Neuronal stem cell (in vitro differentiated cells): ENCODE measurements around the gene ZFYVE28.
A peak's percentile ranks its signal among the peaks of the same experiment; 100 is the strongest.

ENCODE experiments used
- DNase-seq: peaks from one replicate; pipeline ENCODE4 v3.0.0-alpha.2; 2013; ENCODE audit warnings: low spot score
- H2AFZ ChIP-seq: one replicate; pipeline ENCODE4 v1.6.1; 2013; ENCODE audit warnings: mild to moderate bottlenecking, low read length, inconsistent platforms
- H2AK5ac ChIP-seq: 2 replicates; pipeline ENCODE4 v1.6.1; 2013; ENCODE audit warnings: low read depth, mild to moderate bottlenecking, inconsistent platforms, low read length, moderate library complexity, mixed read lengths
- H2BK120ac ChIP-seq: 2 replicates; pipeline ENCODE4 v1.6.1; 2013; ENCODE audit warnings: low read depth, mild to moderate bottlenecking, inconsistent platforms, low read length, moderate library complexity, mixed read lengths
- H2BK12ac ChIP-seq: one replicate; pipeline ENCODE4 v1.6.1; 2013; ENCODE audit warnings: low read length, inconsistent platforms
- H2BK15ac ChIP-seq: 2 replicates; pipeline ENCODE4 v1.6.1; 2013; ENCODE audit warnings: mild to moderate bottlenecking, low read length, inconsistent platforms, mixed read lengths
- H2BK5ac ChIP-seq: one replicate; pipeline ENCODE4 v1.6.1; 2013; ENCODE audit warnings: inconsistent platforms, mild to moderate bottlenecking, low read length, moderate library complexity
- H3K14ac ChIP-seq: one replicate; pipeline ENCODE4 v1.6.1; 2013; ENCODE audit warnings: low read length, inconsistent platforms
- H3K18ac ChIP-seq: 2 replicates; pipeline ENCODE4 v1.6.1; 2013; ENCODE audit warnings: low read length, inconsistent platforms
- H3K23ac ChIP-seq: 2 replicates; pipeline ENCODE4 v1.6.1; 2013; ENCODE audit warnings: low read depth, mild to moderate bottlenecking, mixed read lengths, low read length, inconsistent platforms; ENCODE audit not compliant: poor library complexity
- H3K27ac ChIP-seq: replicated peaks from 3 replicates; pipeline ENCODE4 v1.5.1; 2013; ENCODE audit warnings: low read length, inconsistent platforms
- H3K27me3 ChIP-seq, 3 experiments: 2 replicates each; pipeline ENCODE4 v1.6.1; 2013; ENCODE audit warnings: low read length in 3 of 3, mild to moderate bottlenecking in 2 of 3, inconsistent platforms in 1 of 3, low read depth in 1 of 3, mixed read lengths in 1 of 3, moderate library complexity in 1 of 3; ENCODE audit not compliant: control insufficient read depth in 3 of 3, insufficient read depth in 3 of 3
- H3K36me3 ChIP-seq, 2 donors: replicated peaks in 1 of 2; 2 replicates each; pipeline ENCODE4 v1.6.1; 2013; ENCODE audit warnings: low read length in 2 of 2; ENCODE audit not compliant: control insufficient read depth in 2 of 2, insufficient read depth in 2 of 2
- H3K4ac ChIP-seq: 2 replicates; pipeline ENCODE4 v1.6.1; 2013; ENCODE audit warnings: inconsistent platforms, mild to moderate bottlenecking, low read length, moderate library complexity
- H3K4me1 ChIP-seq, 2 donors: 1 replicate in 1 of 2; 2 replicates in 1 of 2; pipeline ENCODE4 v1.6.1; 2013; ENCODE audit warnings: low read length in 2 of 2, low read depth in 1 of 2; ENCODE audit not compliant: control insufficient read depth in 2 of 2, insufficient read depth in 1 of 2
- H3K4me2 ChIP-seq: one replicate; pipeline ENCODE4 v1.6.1; 2013; ENCODE audit warnings: mild to moderate bottlenecking, low read length, inconsistent platforms; ENCODE audit not compliant: insufficient read depth, poor library complexity, severe bottlenecking
- H3K4me3 ChIP-seq, 2 donors: 2 replicates each; pipeline ENCODE4 v1.5.1; 2013; ENCODE audit warnings: low read length in 2 of 2, mild to moderate bottlenecking in 2 of 2, inconsistent platforms in 1 of 2, moderate library complexity in 1 of 2
- H3K79me1 ChIP-seq: one replicate; pipeline ENCODE4 v1.6.1; 2013; ENCODE audit warnings: low read depth, mild to moderate bottlenecking, inconsistent platforms, low read length, moderate library complexity
- H3K9ac ChIP-seq: one replicate; pipeline ENCODE4 v1.6.1; 2013; ENCODE audit warnings: mild to moderate bottlenecking, low read depth, low read length, inconsistent platforms; ENCODE audit not compliant: poor library complexity
- H3K9me3 ChIP-seq, 2 donors: replicated peaks in 1 of 2; 2 replicates each; pipeline versions ENCODE3 to v1.6.1; 2013; ENCODE audit warnings: low read length in 2 of 2, mild to moderate bottlenecking in 2 of 2, inconsistent platforms in 1 of 2, low read depth in 1 of 2, mixed read lengths in 1 of 2, moderate library complexity in 1 of 2; ENCODE audit not compliant: control insufficient read depth in 2 of 2, insufficient read depth in 1 of 2
- H4K8ac ChIP-seq: one replicate; pipeline ENCODE4 v1.6.1; 2013; ENCODE audit warnings: low read depth, mild to moderate bottlenecking, inconsistent platforms, low read length, moderate library complexity
- H4K91ac ChIP-seq: one replicate; pipeline ENCODE4 v1.6.1; 2013; ENCODE audit warnings: low read length, low read depth, mild to moderate bottlenecking, inconsistent platforms; ENCODE audit not compliant: poor library complexity
- WGBS, 2 donors: extraction: QIAGEN DNeasy Blood & Tissue Kit; methylation state at CpG; one replicate each; pipeline ENCODE4 v1.1.7; 2013; ENCODE audit warnings: missing lambda C conversion rate in 2 of 2, mixed read lengths in 1 of 2; ENCODE audit not compliant: insufficient read length in 2 of 2, insufficient replicate concordance in 1 of 2; ENCODE audit errors: extremely low coverage in 2 of 2; 5-methylcytosine and 5-hydroxymethylcytosine counted together

The ZFYVE28 gene

DNA sequence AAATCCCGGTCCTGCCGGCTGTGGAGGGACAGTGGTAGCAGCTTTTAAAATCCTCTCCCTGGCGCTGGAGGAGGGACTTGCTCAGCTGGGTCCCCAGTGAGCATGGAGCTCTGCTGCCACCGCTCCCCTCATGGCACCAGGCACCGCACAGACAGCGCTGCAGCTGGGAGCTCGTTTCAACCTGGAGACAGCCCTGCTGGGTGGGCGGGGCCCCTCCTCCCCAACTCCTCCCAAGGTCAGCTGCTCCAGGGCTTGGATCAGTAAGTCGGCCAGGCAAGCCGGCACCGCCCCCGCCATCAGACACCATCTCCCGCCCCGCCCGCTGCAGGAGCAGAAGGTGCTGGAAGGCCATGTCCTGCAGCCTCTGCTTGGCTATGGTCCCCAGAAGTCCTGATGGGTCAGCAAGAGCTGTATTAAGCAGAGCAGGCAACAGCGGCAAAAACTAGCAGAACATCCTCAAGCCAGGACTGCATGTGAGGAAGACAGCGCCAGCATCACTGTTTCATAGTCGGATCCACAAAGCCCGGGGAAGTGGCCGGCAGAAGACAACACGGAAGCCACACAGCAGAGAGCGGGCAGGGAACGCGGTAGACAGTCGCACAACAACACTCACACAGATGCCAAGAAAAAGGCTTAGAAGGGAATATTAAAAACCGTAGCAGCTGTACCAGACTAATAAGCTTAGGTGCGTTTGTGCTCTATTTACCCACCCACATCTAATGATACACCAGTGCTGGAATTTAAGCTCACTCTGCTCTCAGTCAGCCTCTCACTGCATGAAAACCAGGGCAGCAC is 16.2 kb downstream of the ZFYVE28 start:
- H3K4ac ChIP-seq: no peak overlapping the region
- no peak overlapping the region for H2BK12ac ChIP-seq
- peak overlapping the region; percentile 14 to 59 for H3K4me3 ChIP-seq
- H4K91ac ChIP-seq: no peak overlapping the region
- H3K18ac ChIP-seq: peak overlapping the region; percentile 52
- H3K4me1 ChIP-seq: peaks cover 16 to 18% of the 10 kb centered on the region in 2 donors
- no peak overlapping the region for H2BK15ac ChIP-seq
- no CpG with 5 or more reads among the region's 27 CpGs for WGBS, 2 donors
- no peak overlapping the region for H4K8ac ChIP-seq
- peaks cover 2 to 64% (median 14%) of the 10 kb centered on the region in 3 experiments for H3K27me3 ChIP-seq
- no peak overlapping the region for H3K9ac ChIP-seq
- no peak overlapping the region for H2BK120ac ChIP-seq
- H2AK5ac ChIP-seq: no peak overlapping the region
- H2AFZ ChIP-seq: peak overlapping the region; percentile 86
- H3K9me3 ChIP-seq: peaks cover 0 to 2% of the 10 kb centered on the region in 2 donors
- DNase-seq: peak; percentile 67
- H3K27ac ChIP-seq: no peak overlapping the region
- H2BK5ac ChIP-seq: no peak overlapping the region
- no peak overlapping the region for H3K14ac ChIP-seq
- no peaks in the 10 kb centered on the region for H3K79me1 ChIP-seq
- peak overlapping the region; percentile 43 for H3K4me2 ChIP-seq
- H3K23ac ChIP-seq: no peak overlapping the region
- H3K36me3 ChIP-seq: no peaks in the 10 kb centered on the region

DNA sequence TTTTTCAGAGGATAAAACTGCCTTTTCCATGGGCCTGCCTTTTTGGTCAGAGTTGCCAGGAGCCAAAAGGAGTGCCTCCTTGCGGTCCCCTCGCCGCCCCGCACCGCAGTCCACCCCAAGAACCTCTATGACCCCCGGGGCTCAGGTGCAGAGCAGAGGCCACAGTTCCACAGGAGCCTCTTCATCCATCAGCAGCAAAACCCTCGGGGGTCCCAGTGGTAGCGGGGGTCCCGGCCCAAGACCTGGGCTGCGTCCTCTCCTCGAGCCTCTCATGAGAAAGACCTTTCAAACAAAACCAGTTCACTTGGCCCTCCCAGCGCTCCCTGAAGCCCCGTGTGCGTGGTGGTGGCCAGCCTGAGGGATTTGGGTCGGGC is 16.8 kb downstream of the ZFYVE28 start:
- Histone ChIP-seq H3K27ac (no peak overlapping the region), H2AFZ (peak overlapping the region; percentile 86), H3K9ac (no peak overlapping the region), H3K4me2 (peak overlapping the region; percentile 43), H3K18ac (peak overlapping the region; percentile 52), H3K79me1 (no peaks in the 10 kb centered on the region), H3K4me3 (no peak overlapping the region), H3K23ac (no peak overlapping the region), H4K91ac (no peak overlapping the region), H3K14ac (no peak overlapping the region), H3K4me1 (peaks cover 16 to 18% of the 10 kb centered on the region in 2 donors), H3K9me3 (peaks cover 0 to 2% of the 10 kb centered on the region in 2 donors), H3K36me3 (no peaks in the 10 kb centered on the region), H3K27me3 (peaks cover 2 to 57% (median 14%) of the 10 kb centered on the region in 3 experiments), H2BK5ac (no peak overlapping the region), H3K4ac (no peak overlapping the region), H2BK120ac (no peak overlapping the region), H2AK5ac (peak overlapping the region; percentile 40), H2BK12ac (no peak overlapping the region), H4K8ac (no peak overlapping the region), H2BK15ac (no peak overlapping the region)
- no peak for DNase-seq
- WGBS, 2 donors: no CpG with 5 or more reads among the region's 15 CpGs

DNA sequence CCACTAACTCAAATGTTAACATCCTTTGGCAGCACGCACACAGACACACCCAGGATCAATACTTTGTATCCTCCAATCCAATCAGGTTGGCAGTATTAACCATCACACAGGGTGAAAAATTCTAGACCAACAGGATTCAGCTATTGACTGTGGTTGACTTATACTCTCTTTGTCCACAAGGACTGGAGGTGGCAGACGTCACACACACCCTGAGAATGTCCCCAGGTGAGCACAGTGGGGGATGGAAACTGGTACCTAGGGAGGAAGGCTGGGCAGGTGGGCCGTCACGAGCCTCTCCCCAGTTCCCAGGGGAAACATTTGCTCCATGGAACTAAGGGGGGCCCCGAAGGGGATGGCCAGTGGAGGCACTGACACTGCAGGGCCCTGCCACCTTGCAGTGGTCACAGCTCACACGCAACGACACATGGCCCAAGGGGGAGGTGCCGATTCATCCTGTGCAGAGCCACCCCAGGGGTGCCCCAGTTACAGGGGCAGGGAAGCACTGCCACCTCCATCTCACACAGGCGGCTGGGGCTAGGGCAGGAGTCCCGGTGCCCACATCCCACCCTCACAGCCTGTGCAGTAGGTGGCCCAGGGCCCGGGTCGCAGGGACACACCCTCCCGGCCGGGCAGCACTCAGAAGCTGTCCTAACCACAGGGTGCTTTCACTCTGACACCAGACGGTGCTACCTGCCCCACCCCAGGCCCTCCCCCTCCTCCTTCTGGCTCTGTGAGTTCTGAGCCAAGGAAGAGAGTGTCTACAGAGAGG is 17.4 kb downstream of the ZFYVE28 start:
- H3K27ac ChIP-seq: no peak overlapping the region
- peak overlapping the region; percentile 86 for H2AFZ ChIP-seq

More for the DNA sequence above, 17.4 kb downstream of the ZFYVE28 start:
- Histone ChIP-seq H4K91ac (no peak overlapping the region), H3K79me1 (no peaks in the 10 kb centered on the region), H3K14ac (peak overlapping the region; percentile 25), H4K8ac (no peak overlapping the region), H2BK12ac (no peak overlapping the region), H2BK120ac (no peak overlapping the region), H3K4ac (no peak overlapping the region), H2BK15ac (no peak overlapping the region), H3K4me1 (peaks cover 16 to 18% of the 10 kb centered on the region in 2 donors), H3K27me3 (peaks cover 2 to 54% (median 14%) of the 10 kb centered on the region in 3 experiments), H3K18ac (peak overlapping the region; percentile 80), H3K4me2 (peak overlapping the region; percentile 43), H2BK5ac (no peak overlapping the region), H3K9me3 (peaks cover 0 to 2% of the 10 kb centered on the region in 2 donors), H3K36me3 (no peaks in the 10 kb centered on the region), H3K4me3 (no peak overlapping the region), H3K9ac (no peak overlapping the region), H3K23ac (peak overlapping the region; percentile 87), H2AK5ac (peak overlapping the region; percentile 40)
- DNase-seq: no peak
- no CpG with 5 or more reads among the region's 15 CpGs for WGBS, 2 donors
